IMR-90 (cell line): ENCODE data around the gene JMJD7.

Experiments used
- BHLHE40 ChIP-seq: fragments of 150-350 bp; IDR thresholded peaks from 2 replicates; pipeline ENCODE4 v1.6.1; 2016; ENCODE audit warnings: mild to moderate bottlenecking, low read depth, low read length
- CEBPB ChIP-seq: IDR thresholded peaks from 2 replicates; pipeline ENCODE4 v1.6.1; 2012; ENCODE audit warnings: low read depth, low read length, improper control_type of control experiment
- CTCF ChIP-seq: conservative IDR thresholded peaks from 2 replicates; pipeline ENCODE4 v1.5.1; 2012; ENCODE audit warnings: mild to moderate bottlenecking, low read depth, low read length, improper control_type of control experiment
- ELK1 ChIP-seq: fragments of 150-350 bp; IDR thresholded peaks from 2 replicates; pipeline ENCODE4 v1.6.1; 2016; ENCODE audit warnings: low read depth, mild to moderate bottlenecking, low read length, moderate library complexity, borderline replicate concordance
- FOS ChIP-seq: fragments of 150-350 bp; IDR thresholded peaks from 2 replicates; pipeline ENCODE4 v1.6.1; 2016; ENCODE audit warnings: low read depth, low read length
- MAFK ChIP-seq: IDR thresholded peaks from 2 replicates; pipeline ENCODE4 v1.6.1; 2012; ENCODE audit warnings: low read depth, low read length, improper control_type of control experiment
- MXI1 ChIP-seq: IDR thresholded peaks from 2 replicates; pipeline ENCODE4 v1.6.1; 2012; ENCODE audit warnings: low read depth, mild to moderate bottlenecking, low read length, moderate library complexity, borderline replicate concordance
- NFE2L2 ChIP-seq: fragments of 150-350 bp; IDR thresholded peaks from 2 replicates; pipeline ENCODE4 v1.6.1; 2016; ENCODE audit warnings: low read depth, mild to moderate bottlenecking, low read length
- POLR2A ChIP-seq: IDR thresholded peaks from 2 replicates; pipeline ENCODE4 v1.6.1; 2012; ENCODE audit warnings: mild to moderate bottlenecking, low read depth, low read length
- RAD21 ChIP-seq: IDR thresholded peaks from 2 replicates; pipeline ENCODE4 v1.6.1; 2012; ENCODE audit warnings: low read length, improper control_type of control experiment

- no peak for TF ChIP-seq CTCF
- TF ChIP-seq RAD21, result no peak
- no peak for TF ChIP-seq CEBPB
- no peak for TF ChIP-seq ELK1
- no peak for TF ChIP-seq FOS
- TF ChIP-seq NFE2L2, result no peak
- TF ChIP-seq MXI1, result no peak
- no peak for TF ChIP-seq BHLHE40
- no peak for TF ChIP-seq POLR2A
- TF ChIP-seq MAFK, result no peak
These were observed 35.8 kb upstream of the JMJD7 start for GRCh38 chr15:41792000-41792637.
